HFFc6 (cell line): Measurements from ENCODE around the gene LTF. TPM values are rescaled to one million over a fixed set of nuclear protein-coding genes. Genes with fewer than 3 reads are reported as not detected.

ENCODE experiments used
- DNase-seq: peaks from one replicate; pipeline ENCODE4 v3.0.0-alpha.2; 2018
- H3K27ac Mint-ChIP-seq: 2 replicates; pipeline ENCODE4 v1.8.0; 2020; ENCODE audit warnings: mild to moderate bottlenecking, mixed read lengths
- H3K27me3 Mint-ChIP-seq: 2 replicates; pipeline ENCODE4 v1.8.0; 2021; ENCODE audit warnings: mild to moderate bottlenecking, moderate library complexity, mixed read lengths; ENCODE audit not compliant: insufficient read depth
- H3K36me3 Mint-ChIP-seq: 2 replicates; pipeline ENCODE4 v1.8.0; 2021; ENCODE audit warnings: low read depth, mixed read lengths
- H3K4me1 Mint-ChIP-seq: 2 replicates; pipeline ENCODE4 v1.8.0; 2020; ENCODE audit warnings: low read depth, mixed read lengths
- H3K4me3 Mint-ChIP-seq: 2 replicates; pipeline ENCODE4 v1.8.0; 2020; ENCODE audit warnings: mild to moderate bottlenecking, moderate library complexity, mixed read lengths
- H3K9me3 Mint-ChIP-seq: 2 replicates; pipeline ENCODE4 v1.8.0; 2020; ENCODE audit warnings: mild to moderate bottlenecking, mixed read lengths
- CTCF ChIP-seq: fragments of 200-600 bp; sonication (generic); IDR thresholded peaks from 2 replicates; pipeline ENCODE4 v1.5.0; 2021; ENCODE audit warnings: antibody characterized with exemption, mild to moderate bottlenecking
- total RNA-seq, 6 experiments: library from RNA; stranded (reverse); fragmentation: NEBNext Ultra II Directional; extraction: Animal tissue kit (Norgen Biotek cat#: 25700); gene quantifications; 2 replicates in 1 of 6; 3 replicates in 5 of 6; pipeline ENCODE4 v1.2.3, GENCODE V29; 2021

Gene LTF
- total RNA-seq, 6 experiments from 2014 or later: 0.40 TPM; not detected in 5

DNA sequence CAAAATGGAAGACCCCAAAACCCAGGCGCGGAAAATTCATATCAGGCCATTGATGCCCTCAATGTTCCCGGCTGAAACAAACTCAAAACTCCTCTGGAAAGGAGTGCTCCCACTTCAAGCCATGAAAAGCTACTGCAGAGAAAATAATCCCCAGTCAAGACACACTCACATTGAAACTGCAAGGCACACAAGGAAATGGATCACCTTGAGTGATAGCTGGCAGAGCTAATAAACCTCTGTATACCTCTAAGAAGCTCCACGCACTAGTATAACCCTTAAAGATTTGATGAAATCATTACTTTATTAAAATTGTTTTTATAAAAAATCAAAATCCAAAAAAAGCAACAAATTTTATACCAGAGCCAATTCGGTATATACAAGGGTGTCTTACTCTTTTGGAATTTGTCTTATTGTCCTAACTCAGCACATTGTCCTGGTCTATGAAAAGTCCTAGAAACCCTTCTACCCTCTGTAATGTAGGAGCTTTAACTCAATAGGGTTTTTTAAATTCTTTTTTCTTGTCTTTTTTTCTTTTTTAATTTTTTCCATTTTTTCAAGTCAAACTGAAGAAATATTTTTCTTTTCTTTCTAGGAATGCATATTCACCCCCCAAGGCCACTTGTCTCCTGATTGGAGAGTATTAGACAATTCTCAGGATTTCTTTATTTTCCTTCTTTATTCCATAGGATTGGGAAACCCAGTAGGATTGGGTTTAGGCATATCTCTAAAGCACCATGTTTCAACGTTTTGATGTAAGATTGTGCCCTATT is 66.3 kb downstream of the LTF start:
- Mint-ChIP-seq H3K27me3 (peaks cover 15% of the 10 kb centered on the region), H3K9me3 (peaks cover 4% of the 10 kb centered on the region; the same call in 1 of the 2 replicates), H3K4me3 (no peak overlapping the region), H3K27ac (no peak overlapping the region), H3K4me1 (peaks cover 9% of the 10 kb centered on the region), H3K36me3 (no peaks in the 10 kb centered on the region)
- DNase-seq: no peak
- TF ChIP-seq CTCF: no peak

- Mint-ChIP-seq H3K27ac (no peak overlapping the region), H3K27me3 (peaks cover 20% of the 10 kb centered on the region), H3K9me3 (no peaks in the 10 kb centered on the region), H3K4me1 (peaks cover 9% of the 10 kb centered on the region), H3K4me3 (no peak overlapping the region), H3K36me3 (no peaks in the 10 kb centered on the region)
- TF ChIP-seq CTCF: no peak
- no peak for DNase-seq
Observed at GRCh38 chr3:46397111-46397510, 67.6 kb downstream of the LTF start.

DNA sequence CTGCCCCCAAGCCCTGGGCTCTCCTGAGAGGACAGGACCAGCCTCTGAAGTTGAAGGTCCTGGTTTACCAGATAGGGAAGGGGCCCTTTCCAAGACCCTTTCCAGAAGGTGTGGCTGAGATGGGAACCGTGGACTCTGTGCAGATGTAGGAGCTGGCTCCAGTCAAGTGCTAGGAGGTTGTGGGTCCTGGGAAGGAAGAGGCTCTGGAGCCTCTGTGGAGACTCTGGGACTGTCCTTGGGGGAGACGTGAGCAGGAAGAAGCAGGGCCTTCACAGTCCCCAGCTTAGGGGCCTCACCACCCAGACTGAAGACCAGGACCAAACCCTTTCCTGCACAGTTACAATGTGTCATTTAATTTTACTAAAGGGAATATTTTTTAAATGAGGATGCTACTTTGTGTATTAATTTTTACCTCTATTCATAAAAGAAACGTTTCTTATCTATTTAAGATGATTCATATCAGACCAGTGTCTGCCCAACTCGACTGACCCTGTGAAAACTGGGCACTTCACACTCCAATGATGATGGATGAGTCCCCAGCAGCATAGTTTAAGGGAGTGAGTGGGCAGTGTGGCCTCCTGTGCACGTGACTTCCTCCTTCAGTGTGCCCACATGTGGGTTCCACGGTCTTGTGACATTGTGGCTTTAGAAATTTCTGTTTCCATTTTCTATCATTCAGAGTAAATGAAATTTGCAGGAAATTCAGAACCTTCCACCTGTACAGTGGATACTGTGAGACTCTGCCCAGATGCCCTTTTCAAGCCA is 68.8 kb downstream of the LTF start:
- Mint-ChIP-seq H3K9me3 (no peaks in the 10 kb centered on the region), H3K27me3 (peaks cover 20% of the 10 kb centered on the region), H3K36me3 (no peaks in the 10 kb centered on the region), H3K4me1 (peaks cover 9% of the 10 kb centered on the region), H3K4me3 (no peak overlapping the region), H3K27ac (no peak overlapping the region)
- no peak for TF ChIP-seq CTCF
- no peak for DNase-seq

DNA sequence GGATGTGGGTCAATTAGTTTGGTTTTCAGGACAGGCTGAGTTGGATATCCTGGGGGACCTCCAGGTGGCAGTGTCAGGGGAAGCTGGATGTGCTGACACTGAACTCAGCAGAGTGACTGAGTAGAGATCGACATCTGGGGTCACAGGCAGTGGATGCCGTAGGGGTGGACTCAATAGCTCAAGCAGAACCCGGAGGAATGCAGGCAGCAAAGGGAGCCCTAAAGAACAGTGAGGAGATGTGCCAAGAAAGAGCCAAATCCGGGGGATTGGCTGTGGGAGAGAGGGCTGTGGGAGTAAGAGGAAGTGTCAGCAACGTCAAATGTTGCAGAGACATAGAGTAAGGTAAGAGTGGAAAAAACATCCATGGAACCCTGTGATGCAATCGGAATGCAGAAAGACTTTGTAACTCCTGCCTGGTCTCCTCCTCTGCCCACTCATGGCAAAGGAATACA is 69.5 kb downstream of the LTF start:
- Mint-ChIP-seq H3K36me3 (no peaks in the 10 kb centered on the region), H3K27ac (no peak overlapping the region), H3K27me3 (peaks cover 20% of the 10 kb centered on the region), H3K4me3 (no peak overlapping the region), H3K4me1 (peaks cover 9% of the 10 kb centered on the region), H3K9me3 (no peaks in the 10 kb centered on the region)
- no peak for DNase-seq
- no peak; the same call in 1 of the 2 replicates for TF ChIP-seq CTCF

GRCh38 chr3:46393554-46394434 is 70.9 kb downstream of the LTF start:
- Mint-ChIP-seq H3K36me3 (no peaks in the 10 kb centered on the region), H3K27ac (no peak overlapping the region), H3K27me3 (peaks cover 20% of the 10 kb centered on the region), H3K4me1 (peaks cover 9% of the 10 kb centered on the region), H3K9me3 (no peaks in the 10 kb centered on the region), H3K4me3 (no peak overlapping the region)
- DNase-seq: no peak
- no peak for TF ChIP-seq CTCF
